ENCODE measurements around the gene SCYL1.

Gene SCYL1

DNA sequence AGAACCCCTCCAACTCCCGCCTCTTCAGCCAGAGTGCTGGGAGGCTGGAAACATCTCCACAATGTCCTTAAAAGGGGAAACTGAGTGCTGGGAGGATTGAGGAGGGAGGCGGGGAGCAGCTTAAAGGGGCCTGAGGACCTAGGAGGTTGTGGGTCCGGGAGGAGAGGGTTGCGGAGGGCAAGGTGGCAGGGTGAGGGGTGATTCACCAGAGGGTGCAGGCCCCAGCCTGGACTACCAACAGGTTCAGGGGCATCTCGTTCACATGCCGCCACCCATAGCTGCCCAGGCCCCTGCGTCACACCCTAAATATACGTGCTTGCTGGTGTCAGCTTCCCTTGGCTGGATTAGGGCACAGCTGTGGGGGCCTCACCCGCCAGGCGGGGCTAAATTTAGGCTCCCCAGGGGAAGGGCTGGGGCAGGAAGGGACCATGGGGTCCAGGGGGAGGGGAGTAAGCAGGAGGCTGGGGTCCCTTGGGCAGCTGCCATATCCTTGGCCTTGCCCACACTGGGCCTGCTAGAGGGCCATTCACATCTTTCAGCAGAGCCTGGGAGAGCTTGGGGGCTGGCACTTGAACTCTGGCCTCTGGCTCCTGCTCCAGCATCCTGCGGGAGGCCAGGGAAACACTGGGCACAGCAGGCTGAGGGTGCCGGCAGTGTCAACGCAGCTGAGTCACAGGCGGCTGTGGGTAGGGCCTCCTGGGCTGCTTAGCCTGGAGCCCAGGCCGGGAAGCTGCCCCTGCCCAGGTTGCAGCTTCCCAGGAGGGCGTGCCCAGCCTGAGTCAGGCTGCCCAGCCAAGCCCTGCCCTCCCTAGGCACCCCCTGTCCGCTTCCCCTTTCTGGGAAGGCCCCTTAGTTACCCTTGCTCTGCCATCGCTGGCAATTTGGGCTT, 52.2 kb downstream of the SCYL1 start:
- TF ChIP-seq, protein P1, sequence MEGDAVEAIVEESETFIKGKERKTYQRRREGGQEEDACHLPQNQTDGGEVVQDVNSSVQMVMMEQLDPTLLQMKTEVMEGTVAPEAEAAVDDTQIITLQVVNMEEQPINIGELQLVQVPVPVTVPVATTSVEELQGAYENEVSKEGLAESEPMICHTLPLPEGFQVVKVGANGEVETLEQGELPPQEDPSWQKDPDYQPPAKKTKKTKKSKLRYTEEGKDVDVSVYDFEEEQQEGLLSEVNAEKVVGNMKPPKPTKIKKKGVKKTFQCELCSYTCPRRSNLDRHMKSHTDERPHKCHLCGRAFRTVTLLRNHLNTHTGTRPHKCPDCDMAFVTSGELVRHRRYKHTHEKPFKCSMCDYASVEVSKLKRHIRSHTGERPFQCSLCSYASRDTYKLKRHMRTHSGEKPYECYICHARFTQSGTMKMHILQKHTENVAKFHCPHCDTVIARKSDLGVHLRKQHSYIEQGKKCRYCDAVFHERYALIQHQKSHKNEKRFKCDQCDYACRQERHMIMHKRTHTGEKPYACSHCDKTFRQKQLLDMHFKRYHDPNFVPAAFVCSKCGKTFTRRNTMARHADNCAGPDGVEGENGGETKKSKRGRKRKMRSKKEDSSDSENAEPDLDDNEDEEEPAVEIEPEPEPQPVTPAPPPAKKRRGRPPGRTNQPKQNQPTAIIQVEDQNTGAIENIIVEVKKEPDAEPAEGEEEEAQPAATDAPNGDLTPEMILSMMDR (IDR thresholded peaks at IDR 0.05; ENCODE audit: low read depth, low read length, missing control alignments): no peak
- DNase-seq (ENCODE audit: extremely low read depth, low read depth): no peak

DNA sequence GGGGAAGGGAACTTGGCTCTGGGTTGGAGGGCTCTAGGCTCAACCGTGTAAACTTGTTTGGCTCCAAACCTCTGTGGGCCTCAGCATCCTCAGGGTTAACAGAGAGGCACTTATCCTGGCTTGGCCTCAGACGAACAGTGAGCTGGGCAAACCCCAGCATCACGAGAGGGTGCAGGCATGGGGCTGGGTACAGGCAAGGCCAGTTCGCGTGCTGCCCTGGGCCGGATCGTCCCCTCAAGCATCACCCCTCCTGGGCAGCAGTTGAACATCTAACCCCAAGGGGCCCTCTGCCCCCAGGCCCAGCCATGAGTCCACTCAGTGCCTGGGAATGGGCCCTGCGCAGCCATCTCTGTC, 52.9 kb downstream of the SCYL1 start:
- peak overlapping the region; percentile 56 for H3K4me3 ChIP-seq (replicated peaks; ENCODE audit: low read depth, low read length)
- TF ChIP-seq, protein P1 (IDR thresholded peaks at IDR 0.05; ENCODE audit: low read depth, low read length, missing control alignments): no peak
- no peak for DNase-seq (ENCODE audit: extremely low read depth, low read depth)

More for the DNA sequence above, 52.2 kb downstream of the SCYL1 start:
- peak overlapping the region; percentile 56 for H3K4me3 ChIP-seq (replicated peaks; ENCODE audit: low read depth, low read length)

DNA sequence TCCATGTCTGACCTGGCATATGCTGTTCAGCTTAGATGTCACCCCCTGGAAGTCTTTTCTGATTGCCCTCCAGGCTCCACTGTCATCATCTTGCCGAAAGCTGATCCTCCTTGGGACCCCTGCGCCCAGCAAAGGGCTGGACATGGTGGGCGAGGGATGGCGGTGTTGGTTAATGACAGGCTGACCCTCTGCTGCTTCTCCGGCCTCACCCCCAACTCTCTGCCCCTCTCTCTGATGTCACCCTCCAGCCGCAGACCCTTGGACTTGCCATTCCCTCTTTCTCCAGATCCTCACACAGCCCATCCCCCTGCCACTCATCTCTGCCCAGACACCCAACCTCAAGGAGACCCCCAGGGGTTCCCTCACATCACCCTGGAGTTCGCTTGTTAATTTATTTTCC, 53.3 kb downstream of the SCYL1 start:
- DNase-seq (ENCODE audit: extremely low read depth, low read depth): no peak
- TF ChIP-seq, protein P1 (IDR thresholded peaks at IDR 0.05; ENCODE audit: low read depth, low read length, missing control alignments): no peak
- no peak overlapping the region for H3K4me3 ChIP-seq (replicated peaks; ENCODE audit: low read depth, low read length)

DNA sequence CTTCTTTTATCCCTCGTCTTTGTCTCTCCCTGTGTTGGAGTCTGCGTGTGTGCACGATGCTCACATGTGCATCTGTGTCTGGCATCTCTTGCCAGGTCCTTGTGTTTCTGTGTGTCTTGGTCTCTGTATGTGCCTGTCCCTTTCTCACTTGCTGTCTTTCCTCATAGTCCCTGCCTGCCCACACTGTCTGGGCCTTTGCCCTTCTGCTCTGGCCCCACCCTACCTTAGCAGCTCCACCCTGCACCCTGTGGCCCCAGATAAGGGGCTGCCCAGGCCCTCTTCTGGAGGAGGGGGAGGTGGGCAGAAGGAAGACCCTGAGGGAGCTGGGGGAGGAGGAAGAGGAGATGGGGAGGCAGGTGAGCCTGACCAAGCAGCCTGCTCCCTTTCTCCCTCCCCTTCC, 53.8 kb downstream of the SCYL1 start:
- H3K4me3 ChIP-seq (replicated peaks; ENCODE audit: low read depth, low read length): no peak overlapping the region
- no peak for DNase-seq (ENCODE audit: extremely low read depth, low read depth)
- TF ChIP-seq, protein P1 (IDR thresholded peaks at IDR 0.05; ENCODE audit: low read depth, low read length, missing control alignments): no peak

DNA sequence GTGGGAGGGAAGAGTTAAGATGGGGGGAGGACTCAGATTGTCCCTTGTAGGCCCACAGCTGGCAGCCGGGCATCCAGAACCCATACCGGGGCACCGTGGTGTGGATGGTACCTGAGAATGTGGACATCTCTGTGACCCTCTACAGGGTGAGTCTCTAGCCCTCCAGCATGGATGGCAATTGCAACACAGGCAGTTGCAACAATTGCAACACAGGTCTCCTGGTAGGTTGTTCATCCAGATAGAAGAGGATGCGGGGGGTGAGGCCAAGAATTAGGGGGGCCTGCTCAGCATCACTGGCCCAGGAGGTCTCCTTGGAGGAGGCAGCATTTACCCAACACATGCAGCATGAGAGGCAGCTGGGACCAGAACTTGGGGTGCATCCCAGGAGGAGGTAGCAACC, 54.4 kb downstream of the SCYL1 start:
- TF ChIP-seq, protein P1 (IDR thresholded peaks at IDR 0.05; ENCODE audit: low read depth, low read length, missing control alignments): no peak
- no peak overlapping the region for H3K4me3 ChIP-seq (replicated peaks; ENCODE audit: low read depth, low read length)
- DNase-seq (ENCODE audit: extremely low read depth, low read depth): no peak

DNA sequence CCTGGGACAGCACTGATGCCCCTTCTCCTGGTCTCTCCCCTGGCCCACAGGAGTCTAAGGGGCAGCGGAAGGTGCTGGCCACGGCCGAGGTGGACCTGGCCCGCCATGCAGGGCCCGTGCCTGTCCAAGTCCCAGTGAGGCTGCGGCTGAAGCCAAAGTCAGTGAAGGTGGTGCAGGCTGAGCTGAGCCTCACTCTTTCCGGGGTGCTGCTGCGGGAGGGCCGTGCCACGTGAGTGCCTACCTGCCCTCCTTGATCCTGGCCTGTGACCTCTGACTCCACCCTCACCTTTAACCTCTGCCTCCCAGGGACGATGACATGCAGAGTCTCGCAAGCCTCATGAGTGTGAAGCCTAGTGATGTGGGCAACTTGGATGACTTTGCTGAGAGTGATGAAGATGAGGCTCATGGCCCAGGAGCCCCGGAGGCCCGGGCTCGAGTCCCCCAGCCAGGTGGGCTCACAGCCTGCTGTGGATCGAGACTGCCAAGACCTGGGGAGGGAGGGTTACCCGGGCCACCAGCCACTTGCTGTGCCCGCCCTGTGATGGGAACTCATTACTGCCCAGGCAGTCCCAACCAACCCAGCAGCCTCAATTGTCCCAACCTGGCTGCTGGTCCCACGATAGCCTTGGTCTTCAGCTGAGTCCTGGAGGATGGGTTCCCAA, 55.3 kb downstream of the SCYL1 start:
- TF ChIP-seq, protein P1 (IDR thresholded peaks at IDR 0.05; ENCODE audit: low read depth, low read length, missing control alignments): no peak
- no peak overlapping the region for H3K4me3 ChIP-seq (replicated peaks; ENCODE audit: low read depth, low read length)
- DNase-seq (ENCODE audit: extremely low read depth, low read depth): no peak

Data from HFF-Myc (cell line).